T-helper 2 cell (primary cell): ENCODE results near the gene LOX.
A peak's percentile ranks its signal among the peaks of the same experiment; 100 is the strongest.
"Not testable (repeated sequence)": the region's sequence is repeated elsewhere in the genome, so short reads cannot be mapped to it uniquely, and the experiment has no call there.

ENCODE experiments used
- DNase-seq, 5 experiments: peaks; one replicate each; pipeline versions ENCODE4 v3.0.0 to v3.0.0-alpha.2; 2012 to 2022

Gene LOX

GRCh38 chr5:122095158-122095557 lies 17.1 kb upstream of the LOX start:
- DNase-seq, result no peak

- not testable (repeated sequence) for DNase-seq
These were observed 16.2 kb upstream of the LOX start for GRCh38 chr5:122094251-122094650.

GRCh38 chr5:122093415-122094180 lies 15.5 kb upstream of the LOX start:
- no peak for DNase-seq

- DNase-seq, result no peak
These were observed 14.0 kb upstream of the LOX start for GRCh38 chr5:122091936-122092600.

- DNase-seq, result peak in 1 of 5 experiments; percentile 28
These were observed 11.3 kb upstream of the LOX start for GRCh38 chr5:122089096-122090013.

GRCh38 chr5:122085041-122085440 lies 7.0 kb upstream of the LOX start:
- no peak for DNase-seq

GRCh38 chr5:122083535-122083934 lies 5.5 kb upstream of the LOX start:
- no peak for DNase-seq

GRCh38 chr5:122081541-122081940 lies 3.5 kb upstream of the LOX start:
- no peak for DNase-seq

GRCh38 chr5:122077366-122078115 lies 518 bp downstream of the LOX start:
- no peak for DNase-seq

GRCh38 chr5:122076669-122077365 lies 1.2 kb downstream of the LOX start:
- DNase-seq, result peak in 1 of 5 experiments; percentile 45

GRCh38 chr5:122076050-122076461 lies 2.0 kb downstream of the LOX start:
- DNase-seq, result no peak

- no peak for DNase-seq
These were observed 4.2 kb downstream of the LOX start for GRCh38 chr5:122073864-122074263.

GRCh38 chr5:122073018-122073417 lies 5.0 kb downstream of the LOX start:
- no peak for DNase-seq

- no peak for DNase-seq
These were observed 10.7 kb downstream of the LOX start for GRCh38 chr5:122067390-122067789.

GRCh38 chr5:122064992-122065391 lies 13.1 kb downstream of the LOX start:
- DNase-seq, result no peak

GRCh38 chr5:122063836-122064235 lies 14.2 kb downstream of the LOX start:
- no peak for DNase-seq

- DNase-seq, result no peak
These were observed 15.9 kb downstream of the LOX start for GRCh38 chr5:122062205-122062604.

GRCh38 chr5:122056913-122057312 lies 21.1 kb downstream of the LOX start:
- no peak for DNase-seq

GRCh38 chr5:122054266-122054665 lies 23.8 kb downstream of the LOX start:
- no peak for DNase-seq

GRCh38 chr5:122053181-122054109 lies 24.6 kb downstream of the LOX start:
- DNase-seq, result no peak

GRCh38 chr5:122051569-122051968 lies 26.5 kb downstream of the LOX start:
- no peak for DNase-seq
